GM19324 (cell line): ENCODE results near the gene CIP2A.

Experiments
- ATAC-seq: cut with Tn5 transposase; IDR thresholded peaks from one replicate; pipeline ENCODE4 v1.9.1; 2021; ENCODE audit warnings: mild to moderate bottlenecking, moderate library complexity; ENCODE audit not compliant: unreplicated experiment, low FRiP score

Gene CIP2A

GRCh38 chr3:108512671-108513070 is 76.6 kb downstream of the CIP2A start:
- no peak for ATAC-seq

GRCh38 chr3:108511490-108511889 is 77.7 kb downstream of the CIP2A start:
- ATAC-seq: no peak

GRCh38 chr3:108511055-108511454 is 78.2 kb downstream of the CIP2A start:
- ATAC-seq: no peak

- no peak for ATAC-seq
Measured at GRCh38 chr3:108510496-108510895, 78.7 kb downstream of the CIP2A start, which contains the start of gene MYH15. MYH15 (minus strand) TSS chr3:108510596; CDS start chr3:108510530, 66 bp downstream.

GRCh38 chr3:108509871-108510270 is 79.4 kb downstream of the CIP2A start:
- ATAC-seq: no peak

- no peak for ATAC-seq
Measured at GRCh38 chr3:108509263-108509662, 80.0 kb downstream of the CIP2A start.

GRCh38 chr3:108507902-108508301 is 81.3 kb downstream of the CIP2A start:
- ATAC-seq: no peak

GRCh38 chr3:108505811-108506210 is 83.4 kb downstream of the CIP2A start:
- no peak for ATAC-seq

- ATAC-seq: no peak
Measured at GRCh38 chr3:108503722-108504121, 85.5 kb downstream of the CIP2A start.

- ATAC-seq: no peak
Measured at GRCh38 chr3:108501535-108501934, 87.7 kb downstream of the CIP2A start.

- ATAC-seq: no peak
Measured at GRCh38 chr3:108500728-108501127, 88.5 kb downstream of the CIP2A start.
